SH-SY5Y (cell line): Measurements from ENCODE around the gene NFATC3.

ENCODE experiments used
- GATA2 ChIP-seq: IDR thresholded peaks from 2 replicates; pipeline ENCODE4 v1.6.1; 2011; ENCODE audit warnings: mild to moderate bottlenecking, low read depth, low read length
- GATA3 ChIP-seq: IDR thresholded peaks from 2 replicates; pipeline ENCODE4 v1.6.1; 2011; ENCODE audit warnings: low read depth, mild to moderate bottlenecking, low read length, moderate library complexity

DNA sequence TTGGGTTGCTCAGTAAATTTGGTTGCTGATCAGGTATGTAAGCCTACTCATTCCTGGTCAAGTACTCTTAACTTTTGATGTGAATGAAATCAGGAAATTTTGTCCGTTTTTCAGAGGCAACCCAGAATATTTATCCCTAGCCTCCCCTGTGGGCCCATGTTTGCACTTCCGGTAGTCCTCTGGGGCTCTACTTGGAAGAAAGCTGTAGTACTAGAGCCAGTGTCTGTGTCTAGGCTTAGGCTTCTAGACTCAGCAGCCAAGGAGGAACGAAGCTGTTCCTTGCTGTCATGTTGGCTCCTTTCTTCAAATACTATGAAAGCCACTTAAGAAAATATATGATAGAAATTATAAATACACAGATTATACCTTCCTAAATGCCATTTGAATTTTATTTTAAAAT is 129.6 kb downstream of the NFATC3 start:
- TF ChIP-seq GATA2: no peak
- TF ChIP-seq GATA3: no peak
